ENCODE measurements around the gene SCYGR2. TPM values are rescaled to one million over a fixed set of nuclear protein-coding genes. Genes with fewer than 3 reads are reported as not detected.

Gene SCYGR2
- total RNA-seq, 1 experiment from 2014 or later: not detected

DNA sequence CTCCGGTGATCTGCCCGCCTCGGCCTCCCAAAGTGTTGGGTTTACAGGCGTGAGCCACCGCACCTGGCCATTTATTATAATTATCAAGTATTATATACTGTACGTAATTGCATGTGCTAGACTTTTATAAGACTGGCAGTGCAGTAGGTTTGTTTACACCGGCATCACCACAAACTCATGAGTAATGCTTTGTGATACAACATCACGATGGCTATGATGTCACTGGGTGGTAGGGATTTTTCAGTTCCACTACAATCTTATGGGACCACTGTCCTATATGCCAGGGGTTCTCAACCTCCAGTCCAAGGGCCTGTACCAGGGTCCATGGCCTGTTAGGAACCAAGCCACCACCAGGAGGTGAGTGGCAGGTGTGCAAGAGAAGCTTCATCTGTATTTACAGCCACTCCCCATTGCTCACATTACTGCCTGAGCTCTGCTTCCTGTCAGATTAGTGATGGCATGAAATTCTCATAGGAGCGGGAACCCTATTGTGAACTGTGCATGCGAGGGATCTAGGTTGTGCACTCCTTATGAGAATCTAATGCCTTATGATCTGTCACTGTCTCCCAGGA, 28.0 kb downstream of the SCYGR2 start:
- ATAC-seq (no peak), DNase-seq (ENCODE audit: low spot score) (no peak)
- POLR2A ChIA-PET: interaction anchor here (0.5 kb wide), 1 partner anchor 12 kb away, joined by 9 read pairs; no protein-coding TSS in a partner anchor
- no peak for TF ChIP-seq TEAD4 (CRISPR knock-in tag; IDR thresholded peaks at IDR 0.05)
- TF ChIP-seq ZNF416 (CRISPR knock-in tag; IDR thresholded peaks at IDR 0.05): no peak
- no peak for TF ChIP-seq NFE2L1 (CRISPR knock-in tag; IDR thresholded peaks at IDR 0.05)
- no peak for TF ChIP-seq ZBTB21 (CRISPR knock-in tag; IDR thresholded peaks at IDR 0.05; ENCODE audit: borderline replicate concordance)
- no peak for TF ChIP-seq ETV6 (CRISPR knock-in tag; IDR thresholded peaks at IDR 0.05)
- TF ChIP-seq, protein P1, sequence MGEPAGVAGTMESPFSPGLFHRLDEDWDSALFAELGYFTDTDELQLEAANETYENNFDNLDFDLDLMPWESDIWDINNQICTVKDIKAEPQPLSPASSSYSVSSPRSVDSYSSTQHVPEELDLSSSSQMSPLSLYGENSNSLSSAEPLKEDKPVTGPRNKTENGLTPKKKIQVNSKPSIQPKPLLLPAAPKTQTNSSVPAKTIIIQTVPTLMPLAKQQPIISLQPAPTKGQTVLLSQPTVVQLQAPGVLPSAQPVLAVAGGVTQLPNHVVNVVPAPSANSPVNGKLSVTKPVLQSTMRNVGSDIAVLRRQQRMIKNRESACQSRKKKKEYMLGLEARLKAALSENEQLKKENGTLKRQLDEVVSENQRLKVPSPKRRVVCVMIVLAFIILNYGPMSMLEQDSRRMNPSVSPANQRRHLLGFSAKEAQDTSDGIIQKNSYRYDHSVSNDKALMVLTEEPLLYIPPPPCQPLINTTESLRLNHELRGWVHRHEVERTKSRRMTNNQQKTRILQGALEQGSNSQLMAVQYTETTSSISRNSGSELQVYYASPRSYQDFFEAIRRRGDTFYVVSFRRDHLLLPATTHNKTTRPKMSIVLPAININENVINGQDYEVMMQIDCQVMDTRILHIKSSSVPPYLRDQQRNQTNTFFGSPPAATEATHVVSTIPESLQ (CRISPR knock-in tag; IDR thresholded peaks at IDR 0.05): no peak
- TF ChIP-seq ZNF671 (CRISPR knock-in tag; IDR thresholded peaks at IDR 0.05): no peak
- TF ChIP-seq, protein P2, sequence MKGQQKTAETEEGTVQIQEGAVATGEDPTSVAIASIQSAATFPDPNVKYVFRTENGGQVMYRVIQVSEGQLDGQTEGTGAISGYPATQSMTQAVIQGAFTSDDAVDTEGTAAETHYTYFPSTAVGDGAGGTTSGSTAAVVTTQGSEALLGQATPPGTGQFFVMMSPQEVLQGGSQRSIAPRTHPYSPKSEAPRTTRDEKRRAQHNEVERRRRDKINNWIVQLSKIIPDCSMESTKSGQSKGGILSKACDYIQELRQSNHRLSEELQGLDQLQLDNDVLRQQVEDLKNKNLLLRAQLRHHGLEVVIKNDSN (CRISPR knock-in tag; IDR thresholded peaks at IDR 0.05): no peak
- TF ChIP-seq JUN (CRISPR knock-in tag; IDR thresholded peaks at IDR 0.05): no peak
- TF ChIP-seq, protein P3, sequence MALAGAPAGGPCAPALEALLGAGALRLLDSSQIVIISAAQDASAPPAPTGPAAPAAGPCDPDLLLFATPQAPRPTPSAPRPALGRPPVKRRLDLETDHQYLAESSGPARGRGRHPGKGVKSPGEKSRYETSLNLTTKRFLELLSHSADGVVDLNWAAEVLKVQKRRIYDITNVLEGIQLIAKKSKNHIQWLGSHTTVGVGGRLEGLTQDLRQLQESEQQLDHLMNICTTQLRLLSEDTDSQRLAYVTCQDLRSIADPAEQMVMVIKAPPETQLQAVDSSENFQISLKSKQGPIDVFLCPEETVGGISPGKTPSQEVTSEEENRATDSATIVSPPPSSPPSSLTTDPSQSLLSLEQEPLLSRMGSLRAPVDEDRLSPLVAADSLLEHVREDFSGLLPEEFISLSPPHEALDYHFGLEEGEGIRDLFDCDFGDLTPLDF (CRISPR knock-in tag; IDR thresholded peaks at IDR 0.05): no peak
- TF ChIP-seq GABPB1 (CRISPR knock-in tag; IDR thresholded peaks at IDR 0.05): no peak
- TF ChIP-seq RELA (CRISPR knock-in tag; IDR thresholded peaks at IDR 0.05; ENCODE audit: borderline replicate concordance): no peak
- TF ChIP-seq ESRRA (CRISPR knock-in tag; IDR thresholded peaks at IDR 0.05; ENCODE audit: borderline replicate concordance): no peak
- TF ChIP-seq, protein P4, sequence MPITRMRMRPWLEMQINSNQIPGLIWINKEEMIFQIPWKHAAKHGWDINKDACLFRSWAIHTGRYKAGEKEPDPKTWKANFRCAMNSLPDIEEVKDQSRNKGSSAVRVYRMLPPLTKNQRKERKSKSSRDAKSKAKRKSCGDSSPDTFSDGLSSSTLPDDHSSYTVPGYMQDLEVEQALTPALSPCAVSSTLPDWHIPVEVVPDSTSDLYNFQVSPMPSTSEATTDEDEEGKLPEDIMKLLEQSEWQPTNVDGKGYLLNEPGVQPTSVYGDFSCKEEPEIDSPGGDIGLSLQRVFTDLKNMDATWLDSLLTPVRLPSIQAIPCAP (CRISPR knock-in tag; IDR thresholded peaks at IDR 0.05): no peak
- TF ChIP-seq, protein P5, sequence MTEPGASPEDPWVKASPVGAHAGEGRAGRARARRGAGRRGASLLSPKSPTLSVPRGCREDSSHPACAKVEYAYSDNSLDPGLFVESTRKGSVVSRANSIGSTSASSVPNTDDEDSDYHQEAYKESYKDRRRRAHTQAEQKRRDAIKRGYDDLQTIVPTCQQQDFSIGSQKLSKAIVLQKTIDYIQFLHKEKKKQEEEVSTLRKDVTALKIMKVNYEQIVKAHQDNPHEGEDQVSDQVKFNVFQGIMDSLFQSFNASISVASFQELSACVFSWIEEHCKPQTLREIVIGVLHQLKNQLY (CRISPR knock-in tag; IDR thresholded peaks at IDR 0.05): no peak
- no peak for TF ChIP-seq ZNF423 (CRISPR knock-in tag; IDR thresholded peaks at IDR 0.05)
- H3K4me1 Mint-ChIP-seq: no peaks in the 10 kb centered on the region
- no peaks in the 10 kb centered on the region for H3K27me3 Mint-ChIP-seq (ENCODE audit: low read depth)
- H3K27ac Mint-ChIP-seq: no peak overlapping the region
- peaks cover 3% of the 10 kb centered on the region for H3K9me3 Mint-ChIP-seq
- CTCF ChIA-PET: no interaction called here
- no peak overlapping the region for H3K4me3 Mint-ChIP-seq
- H3K36me3 Mint-ChIP-seq: no peaks in the 10 kb centered on the region

DNA sequence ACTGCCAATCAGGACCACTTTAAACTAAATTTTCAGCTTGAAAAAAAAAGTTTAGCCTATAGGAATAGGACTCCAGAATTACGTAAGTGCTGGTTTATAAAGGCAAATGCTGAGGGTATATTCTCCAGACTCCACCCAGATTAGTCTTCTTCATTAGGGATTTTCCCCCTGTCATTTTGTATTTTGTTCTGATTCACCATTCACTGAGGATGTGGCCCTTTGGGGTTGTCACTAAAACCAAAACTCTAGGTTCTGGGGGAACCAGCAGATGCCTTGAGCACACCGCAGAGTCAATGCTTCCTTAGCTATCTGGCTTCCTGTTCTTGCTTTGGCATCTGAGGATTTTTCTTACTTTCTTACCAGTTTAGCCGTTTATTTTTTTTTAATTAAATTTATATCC, 29.1 kb downstream of the SCYGR2 start:
- CTCF ChIA-PET: interaction anchor here (1.1 to 1.2 kb wide), 2 partner anchors 15 to 31 kb away, joined by 3 to 6 read pairs; no protein-coding TSS in a partner anchor
- Mint-ChIP-seq H3K9me3 (no peaks in the 10 kb centered on the region; the same call in 1 of the 2 replicates), H3K27me3 (ENCODE audit: low read depth) (no peaks in the 10 kb centered on the region), H3K36me3 (no peaks in the 10 kb centered on the region), H3K4me1 (no peaks in the 10 kb centered on the region), H3K27ac (no peak overlapping the region), H3K4me3 (no peak overlapping the region)
- DNase-seq (ENCODE audit: low spot score) (no peak), ATAC-seq (no peak)
- POLR2A ChIA-PET: no interaction called here
- TF ChIP-seq, protein P1 (CRISPR knock-in tag; IDR thresholded peaks at IDR 0.05): no peak
- no peak for TF ChIP-seq ZNF396 (CRISPR knock-in tag; IDR thresholded peaks at IDR 0.05; ENCODE audit: borderline replicate concordance)
- TF ChIP-seq, protein P6, sequence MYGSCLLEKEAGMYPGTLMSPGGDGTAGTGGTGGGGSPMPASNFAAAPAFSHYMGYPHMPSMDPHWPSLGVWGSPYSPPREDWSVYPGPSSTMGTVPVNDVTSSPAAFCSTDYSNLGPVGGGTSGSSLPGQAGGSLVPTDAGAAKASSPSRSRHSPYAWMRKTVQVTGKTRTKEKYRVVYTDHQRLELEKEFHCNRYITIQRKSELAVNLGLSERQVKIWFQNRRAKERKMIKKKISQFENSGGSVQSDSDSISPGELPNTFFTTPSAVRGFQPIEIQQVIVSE (CRISPR knock-in tag; IDR thresholded peaks at IDR 0.05; ENCODE audit: borderline replicate concordance): no peak
- no peak for TF ChIP-seq SP1 (CRISPR knock-in tag; conservative IDR thresholded peaks at IDR 0.05)
- TF ChIP-seq, protein P3 (CRISPR knock-in tag; IDR thresholded peaks at IDR 0.05): no peak
- TF ChIP-seq, protein P7, sequence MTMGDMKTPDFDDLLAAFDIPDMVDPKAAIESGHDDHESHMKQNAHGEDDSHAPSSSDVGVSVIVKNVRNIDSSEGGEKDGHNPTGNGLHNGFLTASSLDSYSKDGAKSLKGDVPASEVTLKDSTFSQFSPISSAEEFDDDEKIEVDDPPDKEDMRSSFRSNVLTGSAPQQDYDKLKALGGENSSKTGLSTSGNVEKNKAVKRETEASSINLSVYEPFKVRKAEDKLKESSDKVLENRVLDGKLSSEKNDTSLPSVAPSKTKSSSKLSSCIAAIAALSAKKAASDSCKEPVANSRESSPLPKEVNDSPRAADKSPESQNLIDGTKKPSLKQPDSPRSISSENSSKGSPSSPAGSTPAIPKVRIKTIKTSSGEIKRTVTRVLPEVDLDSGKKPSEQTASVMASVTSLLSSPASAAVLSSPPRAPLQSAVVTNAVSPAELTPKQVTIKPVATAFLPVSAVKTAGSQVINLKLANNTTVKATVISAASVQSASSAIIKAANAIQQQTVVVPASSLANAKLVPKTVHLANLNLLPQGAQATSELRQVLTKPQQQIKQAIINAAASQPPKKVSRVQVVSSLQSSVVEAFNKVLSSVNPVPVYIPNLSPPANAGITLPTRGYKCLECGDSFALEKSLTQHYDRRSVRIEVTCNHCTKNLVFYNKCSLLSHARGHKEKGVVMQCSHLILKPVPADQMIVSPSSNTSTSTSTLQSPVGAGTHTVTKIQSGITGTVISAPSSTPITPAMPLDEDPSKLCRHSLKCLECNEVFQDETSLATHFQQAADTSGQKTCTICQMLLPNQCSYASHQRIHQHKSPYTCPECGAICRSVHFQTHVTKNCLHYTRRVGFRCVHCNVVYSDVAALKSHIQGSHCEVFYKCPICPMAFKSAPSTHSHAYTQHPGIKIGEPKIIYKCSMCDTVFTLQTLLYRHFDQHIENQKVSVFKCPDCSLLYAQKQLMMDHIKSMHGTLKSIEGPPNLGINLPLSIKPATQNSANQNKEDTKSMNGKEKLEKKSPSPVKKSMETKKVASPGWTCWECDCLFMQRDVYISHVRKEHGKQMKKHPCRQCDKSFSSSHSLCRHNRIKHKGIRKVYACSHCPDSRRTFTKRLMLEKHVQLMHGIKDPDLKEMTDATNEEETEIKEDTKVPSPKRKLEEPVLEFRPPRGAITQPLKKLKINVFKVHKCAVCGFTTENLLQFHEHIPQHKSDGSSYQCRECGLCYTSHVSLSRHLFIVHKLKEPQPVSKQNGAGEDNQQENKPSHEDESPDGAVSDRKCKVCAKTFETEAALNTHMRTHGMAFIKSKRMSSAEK (CRISPR knock-in tag; IDR thresholded peaks at IDR 0.05; ENCODE audit: borderline replicate concordance): no peak

All from WTC11 (cell line).